Mesendoderm (in vitro differentiated cells): Measurements from ENCODE around the gene NEGR1.

Experiments used
- DNase-seq: peaks from one replicate; pipeline ENCODE4 v3.0.0; 2013
- H2AK5ac ChIP-seq: 2 replicates; pipeline ENCODE4 v1.6.1; 2013; ENCODE audit warnings: low read length, inconsistent platforms
- H2BK120ac ChIP-seq: 2 replicates; pipeline ENCODE4 v1.6.1; 2013; ENCODE audit warnings: low read depth, mild to moderate bottlenecking, low read length, moderate library complexity, mixed read lengths
- H2BK15ac ChIP-seq: replicated peaks from 2 replicates; pipeline ENCODE4 v1.6.1; 2013; ENCODE audit warnings: low read depth, mild to moderate bottlenecking, moderate library complexity
- H2BK5ac ChIP-seq: 2 replicates; pipeline ENCODE4 v1.6.1; 2013; ENCODE audit warnings: low read length, inconsistent platforms
- H3K18ac ChIP-seq: 2 replicates; pipeline ENCODE4 v1.6.1; 2013; ENCODE audit warnings: mild to moderate bottlenecking, low read length, mixed read lengths
- H3K23ac ChIP-seq: one replicate; pipeline ENCODE4 v1.6.1; 2013; ENCODE audit warnings: low read length
- H3K27ac ChIP-seq: 2 replicates; pipeline ENCODE4 v1.5.1; 2013; ENCODE audit warnings: low read depth, mild to moderate bottlenecking, inconsistent platforms, low read length, moderate library complexity
- H3K27me3 ChIP-seq: 2 replicates; pipeline ENCODE4 v1.6.1; 2013; ENCODE audit warnings: low read length, control low read depth, mild to moderate bottlenecking, inconsistent platforms; ENCODE audit not compliant: insufficient read depth, poor library complexity
- H3K36me3 ChIP-seq: 2 replicates; pipeline ENCODE4 v1.6.1; 2013; ENCODE audit warnings: low read length, inconsistent platforms; ENCODE audit not compliant: control insufficient read depth, insufficient read depth
- H3K4ac ChIP-seq: one replicate; pipeline ENCODE4 v1.6.1; 2013; ENCODE audit warnings: low read depth, mild to moderate bottlenecking, low read length, moderate library complexity
- H3K4me1 ChIP-seq: 2 replicates; pipeline ENCODE4 v1.6.1; 2013; ENCODE audit warnings: low read depth, low read length, inconsistent platforms; ENCODE audit not compliant: control insufficient read depth
- H3K4me2 ChIP-seq: 2 replicates; pipeline ENCODE4 v1.6.1; 2013; ENCODE audit warnings: low read length
- H3K4me3 ChIP-seq: 2 replicates; pipeline ENCODE4 v1.5.1; 2013; ENCODE audit warnings: mild to moderate bottlenecking, low read length
- H3K56ac ChIP-seq: one replicate; pipeline ENCODE4 v1.6.1; 2013; ENCODE audit warnings: low read length
- H3K79me1 ChIP-seq: 2 replicates; pipeline ENCODE4 v1.6.1; 2013; ENCODE audit warnings: low read length, inconsistent platforms
- H3K79me2 ChIP-seq: 2 replicates; pipeline ENCODE4 v1.6.1; 2013; ENCODE audit warnings: mild to moderate bottlenecking, low read length; ENCODE audit not compliant: control insufficient read depth, insufficient read depth
- H3K9ac ChIP-seq: 2 replicates; pipeline ENCODE4 v1.6.1; 2013; ENCODE audit warnings: low read length, inconsistent platforms
- H4K5ac ChIP-seq: one replicate; pipeline ENCODE4 v1.6.1; 2013; ENCODE audit warnings: low read length
- H4K8ac ChIP-seq: one replicate; pipeline ENCODE4 v1.6.1; 2013; ENCODE audit warnings: low read depth, mild to moderate bottlenecking, control low read depth, low read length, moderate library complexity
- WGBS: extraction: QIAGEN DNeasy Blood & Tissue Kit; methylation state at CpG from one replicate; pipeline ENCODE4 v1.1.7; 2013; ENCODE audit warnings: low lambda C conversion rate, missing lambda C conversion rate; ENCODE audit not compliant: insufficient coverage; ENCODE audit errors: extremely low coverage; 5-methylcytosine and 5-hydroxymethylcytosine counted together

The NEGR1 gene

DNA sequence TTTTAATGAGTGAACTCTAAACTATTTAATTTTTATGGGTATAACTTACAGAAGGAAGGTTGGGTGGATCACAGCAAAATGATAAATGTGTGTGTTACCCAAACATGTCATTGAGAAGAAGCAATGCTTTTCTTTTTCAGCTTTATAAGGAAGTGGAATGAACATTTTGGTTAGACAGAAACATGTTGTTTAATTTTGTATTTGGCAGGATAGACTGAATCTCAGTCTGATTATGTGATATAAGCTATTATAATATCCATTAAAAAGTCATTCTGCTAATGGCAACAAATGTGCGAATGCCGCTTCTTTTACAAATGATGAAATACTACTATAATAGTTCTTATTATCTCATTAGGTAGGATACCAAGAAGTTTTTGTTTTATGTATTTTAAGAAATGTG is 919.6 kb downstream of the NEGR1 start:
- Histone ChIP-seq H4K5ac (no peak overlapping the region), H3K79me1 (no peaks in the 10 kb centered on the region), H3K4me3 (no peak overlapping the region), H3K27me3 (no peaks in the 10 kb centered on the region), H2AK5ac (no peak overlapping the region), H3K4me2 (no peak overlapping the region), H2BK120ac (no peak overlapping the region), H4K8ac (no peak overlapping the region), H3K23ac (no peak overlapping the region), H3K79me2 (no peaks in the 10 kb centered on the region), H3K18ac (no peak overlapping the region), H3K27ac (no peak overlapping the region), H3K36me3 (no peaks in the 10 kb centered on the region), H2BK5ac (no peak overlapping the region), H3K9ac (no peak overlapping the region), H2BK15ac (no peak overlapping the region), H3K56ac (no peak overlapping the region), H3K4ac (no peak overlapping the region), H3K4me1 (no peaks in the 10 kb centered on the region)
- no CpG with 5 or more reads among the region's 2 CpGs for WGBS
- DNase-seq: no peak

DNA sequence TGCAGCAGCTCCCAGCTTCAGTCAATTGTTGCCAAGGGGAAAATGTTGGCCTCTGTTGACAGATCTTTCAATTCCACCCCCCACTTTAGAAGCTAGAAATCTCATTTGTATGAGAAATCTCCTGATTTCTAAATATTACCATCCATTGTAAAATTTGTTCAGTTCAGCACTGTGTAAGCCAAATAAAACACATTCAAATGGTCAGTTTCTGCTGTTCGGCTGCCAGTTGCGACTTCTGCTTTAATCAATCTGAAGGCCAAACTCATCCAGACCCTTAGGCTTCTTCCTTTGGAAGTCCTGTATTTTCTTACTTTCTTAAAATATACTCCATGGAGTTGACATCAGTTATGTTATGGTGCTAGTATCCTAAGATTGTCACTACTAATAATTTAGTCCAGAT is 920.3 kb downstream of the NEGR1 start:
- no peak overlapping the region for H3K9ac ChIP-seq
- no peak overlapping the region for H3K23ac ChIP-seq
- no peak overlapping the region for H2BK15ac ChIP-seq
- H2AK5ac ChIP-seq: no peak overlapping the region
- H2BK120ac ChIP-seq: no peak overlapping the region
- no peak overlapping the region for H3K56ac ChIP-seq
- H4K8ac ChIP-seq: no peak overlapping the region
- no peak overlapping the region for H3K18ac ChIP-seq
- no peaks in the 10 kb centered on the region for H3K36me3 ChIP-seq
- no peak for DNase-seq
- no CpG with 5 or more reads among the region's 2 CpGs for WGBS
- no peaks in the 10 kb centered on the region for H3K4me1 ChIP-seq
- H4K5ac ChIP-seq: no peak overlapping the region
- no peak overlapping the region for H3K4me3 ChIP-seq
- H3K27ac ChIP-seq: no peak overlapping the region
- H3K4ac ChIP-seq: no peak overlapping the region
- H3K4me2 ChIP-seq: no peak overlapping the region
- H3K79me1 ChIP-seq: no peaks in the 10 kb centered on the region
- no peaks in the 10 kb centered on the region for H3K79me2 ChIP-seq
- no peaks in the 10 kb centered on the region for H3K27me3 ChIP-seq
- no peak overlapping the region for H2BK5ac ChIP-seq

DNA sequence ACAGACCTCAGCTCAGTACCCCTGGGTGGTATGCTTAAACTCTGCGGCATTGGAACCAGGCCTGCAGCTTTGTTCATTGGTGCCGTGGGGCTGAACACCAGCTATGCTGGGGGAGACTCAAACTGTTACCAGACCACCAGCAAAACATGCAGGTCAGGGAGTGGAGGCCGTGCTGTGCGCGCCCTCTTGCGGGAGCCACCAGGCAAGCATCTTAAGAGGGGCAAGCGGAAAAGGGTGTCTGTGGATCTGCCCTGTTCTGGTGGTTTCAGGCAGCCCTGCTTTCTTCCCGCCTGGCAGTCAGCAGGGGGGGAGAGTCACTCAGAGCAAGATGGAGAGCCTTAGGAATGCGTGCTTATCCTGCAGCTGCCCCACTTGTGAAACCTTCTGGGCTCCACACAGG is 924.6 kb downstream of the NEGR1 start:
- no peak overlapping the region for H3K4me3 ChIP-seq
- no peak overlapping the region for H3K27ac ChIP-seq
- H2BK120ac ChIP-seq: no peak overlapping the region
- H3K23ac ChIP-seq: no peak overlapping the region
- no peak overlapping the region for H3K18ac ChIP-seq
- no peak overlapping the region for H4K5ac ChIP-seq
- DNase-seq: peak; percentile 72
- H4K8ac ChIP-seq: no peak overlapping the region
- H3K79me2 ChIP-seq: no peaks in the 10 kb centered on the region
- H3K56ac ChIP-seq: no peak overlapping the region
- no CpG with 5 or more reads among the region's 9 CpGs for WGBS
- no peaks in the 10 kb centered on the region for H3K4me1 ChIP-seq
- H3K36me3 ChIP-seq: no peaks in the 10 kb centered on the region
- H3K9ac ChIP-seq: no peak overlapping the region
- H3K4me2 ChIP-seq: no peak overlapping the region
- H2BK15ac ChIP-seq: no peak overlapping the region
- no peak overlapping the region for H3K4ac ChIP-seq
- no peaks in the 10 kb centered on the region for H3K27me3 ChIP-seq
- no peak overlapping the region for H2AK5ac ChIP-seq
- H2BK5ac ChIP-seq: no peak overlapping the region
- no peaks in the 10 kb centered on the region for H3K79me1 ChIP-seq

DNA sequence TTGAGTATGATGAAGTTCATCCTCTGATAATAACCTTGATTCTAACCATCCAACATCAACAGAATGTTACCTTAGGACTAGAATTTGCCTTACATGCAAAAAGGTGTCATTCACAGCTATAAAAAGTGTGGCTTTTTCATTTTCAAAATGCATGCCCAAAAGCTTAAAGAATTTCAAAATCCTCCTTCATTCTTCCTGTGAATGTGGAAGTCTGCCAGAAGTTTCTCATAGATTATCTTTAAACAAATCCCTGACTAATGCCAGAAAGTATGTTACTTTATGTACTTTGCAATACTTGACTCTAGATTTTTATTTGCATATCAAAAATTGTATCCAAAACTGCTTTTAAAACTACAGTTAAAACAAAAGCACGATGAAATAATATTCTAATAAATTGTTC is 930.9 kb downstream of the NEGR1 start:
- H3K4me1 ChIP-seq: no peaks in the 10 kb centered on the region
- H3K23ac ChIP-seq: no peak overlapping the region
- H2BK120ac ChIP-seq: no peak overlapping the region
- H3K79me1 ChIP-seq: no peaks in the 10 kb centered on the region
- H3K4me2 ChIP-seq: no peak overlapping the region
- no CpG with 5 or more reads among the region's 1 CpG for WGBS
- no peak overlapping the region for H2BK5ac ChIP-seq
- no peak overlapping the region for H3K9ac ChIP-seq
- no peak overlapping the region for H3K56ac ChIP-seq
- H4K5ac ChIP-seq: no peak overlapping the region
- H3K27me3 ChIP-seq: no peaks in the 10 kb centered on the region
- no peak for DNase-seq
- H4K8ac ChIP-seq: no peak overlapping the region
- no peak overlapping the region for H2BK15ac ChIP-seq
- H3K18ac ChIP-seq: no peak overlapping the region
- no peak overlapping the region for H2AK5ac ChIP-seq
- H3K4me3 ChIP-seq: no peak overlapping the region
- H3K79me2 ChIP-seq: no peaks in the 10 kb centered on the region
- H3K4ac ChIP-seq: no peak overlapping the region
- no peaks in the 10 kb centered on the region for H3K36me3 ChIP-seq
- no peak overlapping the region for H3K27ac ChIP-seq

DNA sequence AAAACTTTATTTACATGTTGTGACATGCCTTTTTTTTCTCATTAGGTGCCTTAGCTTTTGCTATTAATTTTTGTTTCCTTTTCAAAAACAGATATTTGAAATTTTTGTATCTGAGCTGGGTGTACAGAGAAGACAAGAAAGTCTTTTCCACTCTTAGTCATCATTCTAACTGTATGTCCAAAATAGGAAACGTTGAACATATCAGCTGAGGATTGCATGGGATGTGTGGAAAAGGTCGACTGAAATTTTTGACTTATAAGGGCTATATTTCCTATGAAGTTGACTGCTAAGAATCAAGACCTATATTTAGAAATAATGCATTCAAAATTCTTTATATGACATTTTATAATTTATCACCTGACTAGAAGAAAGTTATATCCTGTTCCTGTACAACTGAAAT is 931.5 kb downstream of the NEGR1 start:
- H3K27me3 ChIP-seq: no peaks in the 10 kb centered on the region
- no peak for DNase-seq
- no CpG with 5 or more reads among the region's 2 CpGs for WGBS
- H3K4me1 ChIP-seq: no peaks in the 10 kb centered on the region
- no peak overlapping the region for H2BK120ac ChIP-seq
- no peak overlapping the region for H3K4me3 ChIP-seq
- H3K9ac ChIP-seq: no peak overlapping the region
- no peak overlapping the region for H2AK5ac ChIP-seq
- H3K23ac ChIP-seq: no peak overlapping the region
- H3K18ac ChIP-seq: no peak overlapping the region
- no peaks in the 10 kb centered on the region for H3K36me3 ChIP-seq
- no peak overlapping the region for H2BK15ac ChIP-seq
- H3K4me2 ChIP-seq: no peak overlapping the region
- H2BK5ac ChIP-seq: no peak overlapping the region
- no peak overlapping the region for H3K4ac ChIP-seq
- H3K79me2 ChIP-seq: no peaks in the 10 kb centered on the region
- H3K56ac ChIP-seq: no peak overlapping the region
- no peak overlapping the region for H4K5ac ChIP-seq
- no peaks in the 10 kb centered on the region for H3K79me1 ChIP-seq
- no peak overlapping the region for H3K27ac ChIP-seq
- H4K8ac ChIP-seq: no peak overlapping the region

DNA sequence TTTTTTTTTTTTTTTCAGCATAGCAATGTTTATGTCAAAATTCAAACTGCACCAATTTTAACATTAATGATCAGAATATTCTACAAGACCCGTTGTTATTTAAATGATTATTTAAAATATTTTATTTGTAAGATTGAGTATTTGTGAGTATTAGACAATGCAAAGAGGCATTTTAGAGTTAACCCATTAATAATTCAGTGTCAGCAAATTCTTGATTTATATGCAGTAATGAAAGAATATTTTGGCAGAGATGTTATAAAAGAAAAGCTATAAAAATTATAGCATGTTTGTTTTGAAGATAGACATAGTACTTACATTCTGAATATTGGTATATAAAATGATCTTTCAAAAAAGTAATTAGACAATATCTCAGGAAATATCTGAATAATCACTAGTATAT is 932.0 kb downstream of the NEGR1 start:
- no peak overlapping the region for H2BK5ac ChIP-seq
- no peak overlapping the region for H3K56ac ChIP-seq
- H3K4me3 ChIP-seq: no peak overlapping the region
- H2BK120ac ChIP-seq: no peak overlapping the region
- H3K4me2 ChIP-seq: no peak overlapping the region
- H3K79me2 ChIP-seq: no peaks in the 10 kb centered on the region
- H2BK15ac ChIP-seq: no peak overlapping the region
- no peaks in the 10 kb centered on the region for H3K4me1 ChIP-seq
- H3K27me3 ChIP-seq: no peaks in the 10 kb centered on the region
- 100% methylated on average over 1 of the region's 1 CpG for WGBS
- H4K8ac ChIP-seq: no peak overlapping the region
- H4K5ac ChIP-seq: no peak overlapping the region
- no peak overlapping the region for H3K27ac ChIP-seq
- no peak overlapping the region for H2AK5ac ChIP-seq
- H3K79me1 ChIP-seq: no peaks in the 10 kb centered on the region
- H3K4ac ChIP-seq: no peak overlapping the region
- no peak overlapping the region for H3K9ac ChIP-seq
- H3K36me3 ChIP-seq: no peaks in the 10 kb centered on the region
- H3K18ac ChIP-seq: no peak overlapping the region
- no peak for DNase-seq
- H3K23ac ChIP-seq: no peak overlapping the region
